NK-92 (cell line): ENCODE results near the gene EIF4H.
"Not testable (repeated sequence)": the region's sequence is repeated elsewhere in the genome, so short reads cannot be mapped to it uniquely, and the experiment has no call there.

Experiments
- DNase-seq: peaks from one replicate; lab custom pipeline; 2025; ENCODE audit not compliant: unreplicated experiment; lab: John Stamatoyannopoulos, UW

Gene EIF4H

GRCh38 chr7:74197449-74198124, 23.4 kb downstream of the EIF4H start:
- no peak for DNase-seq

GRCh38 chr7:74199551-74200355, 25.6 kb downstream of the EIF4H start:
- no peak for DNase-seq

- DNase-seq, result no peak
Observed at GRCh38 chr7:74202841-74203556, 28.8 kb downstream of the EIF4H start.

DNA sequence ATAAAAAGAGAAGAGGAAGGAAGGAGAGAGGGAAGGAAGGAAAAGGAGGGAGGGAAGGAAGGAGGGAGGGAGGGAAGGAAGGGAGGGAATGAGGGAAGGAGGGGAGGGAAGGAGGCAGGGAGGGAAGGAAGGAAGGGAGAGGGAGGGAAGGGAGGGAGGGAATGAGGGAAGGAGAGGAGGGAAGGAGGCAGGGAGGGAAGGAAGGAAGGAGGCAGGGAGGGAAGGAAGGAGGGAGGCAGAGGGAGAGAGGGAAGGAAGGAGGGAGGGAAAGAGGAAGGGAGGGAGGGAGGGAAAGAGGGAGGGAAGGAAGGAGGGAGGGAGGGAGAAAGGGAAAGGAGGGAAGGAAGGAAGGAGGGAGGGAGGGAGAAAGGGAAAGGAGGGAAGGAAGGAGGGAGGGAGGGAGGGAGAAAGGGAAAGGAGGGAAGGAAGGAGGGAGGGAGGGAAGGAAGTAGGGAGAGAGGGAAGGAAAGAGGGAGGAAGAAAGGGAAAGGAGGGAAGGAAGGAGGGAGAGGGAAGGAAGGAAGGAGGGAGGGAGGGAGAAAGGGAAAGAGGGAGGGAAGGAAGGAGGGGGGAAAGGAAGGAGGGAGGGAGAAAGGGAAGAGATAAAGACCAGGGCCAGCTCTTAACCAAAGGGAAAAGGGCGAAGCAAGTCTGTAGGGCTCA, 29.9 kb downstream of the EIF4H start:
- DNase-seq, result no peak

DNA sequence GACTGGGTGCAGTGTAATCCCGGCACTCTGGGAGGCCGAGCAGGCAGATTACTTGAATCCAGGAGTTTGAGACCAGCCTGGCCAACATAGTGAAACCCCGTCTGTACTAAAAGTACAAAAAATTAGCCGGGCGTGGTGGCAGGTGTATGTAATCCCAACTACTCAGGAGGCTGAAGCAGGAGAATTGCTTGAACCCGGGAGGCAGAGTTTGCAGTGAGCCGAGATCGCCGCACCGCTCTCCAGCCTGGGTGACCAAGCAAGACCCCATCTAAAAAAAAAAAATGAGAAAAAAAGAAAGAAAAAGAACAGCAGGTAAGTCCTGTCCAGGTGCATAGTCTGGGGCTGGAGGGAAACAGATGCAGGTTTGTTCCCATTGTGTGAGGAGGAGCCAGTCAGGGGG, 31.9 kb downstream of the EIF4H start:
- DNase-seq, result not testable (repeated sequence)

- DNase-seq, result no peak
Observed at GRCh38 chr7:74206589-74207120, 32.5 kb downstream of the EIF4H start.

GRCh38 chr7:74207586-74207985, 33.4 kb downstream of the EIF4H start:
- no peak for DNase-seq

DNA sequence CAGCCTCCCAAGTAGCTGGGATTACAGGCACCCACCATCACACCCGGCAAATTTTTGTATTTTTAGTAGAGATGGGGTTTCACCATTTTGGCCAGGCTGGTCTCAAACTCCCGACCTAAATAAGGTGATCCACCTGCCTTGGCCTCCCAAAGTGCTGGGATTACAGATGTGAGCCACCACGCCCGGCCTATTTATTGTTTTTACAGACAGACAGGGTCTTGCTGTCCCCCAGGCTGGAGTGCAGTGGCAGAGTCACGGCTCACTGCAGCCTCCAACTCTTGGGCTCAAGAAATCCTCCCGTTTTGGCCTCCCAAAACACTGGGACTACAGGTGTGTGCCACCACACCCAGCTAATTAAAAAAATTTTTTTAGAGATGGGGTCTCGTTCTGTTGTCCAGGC, 34.1 kb downstream of the EIF4H start:
- DNase-seq, result not testable (repeated sequence)

DNA sequence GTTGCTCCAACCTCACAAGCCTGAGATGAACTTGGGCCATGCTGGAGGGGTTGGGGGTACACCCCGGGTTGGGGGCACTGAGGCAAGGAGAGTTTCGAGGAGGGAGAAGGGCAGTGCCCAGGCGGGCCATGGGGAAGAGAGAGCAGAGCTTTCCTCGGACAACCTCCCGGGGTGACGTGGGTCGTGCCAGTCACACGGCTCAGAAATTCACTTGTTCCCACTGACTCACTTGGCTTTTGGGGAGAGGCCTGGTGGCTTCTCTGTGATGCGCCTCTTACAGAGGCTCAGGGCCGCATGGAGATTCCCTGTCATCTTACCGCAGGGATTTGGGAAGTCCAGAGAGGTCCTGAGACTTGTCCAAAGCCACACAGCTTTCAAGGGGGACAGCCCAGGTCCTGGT, 38.5 kb downstream of the EIF4H start:
- DNase-seq, result no peak

- no peak for DNase-seq
Observed at GRCh38 chr7:74214816-74215630, 40.9 kb downstream of the EIF4H start.

- DNase-seq, result no peak
Observed at GRCh38 chr7:74215921-74216320, 41.8 kb downstream of the EIF4H start.

DNA sequence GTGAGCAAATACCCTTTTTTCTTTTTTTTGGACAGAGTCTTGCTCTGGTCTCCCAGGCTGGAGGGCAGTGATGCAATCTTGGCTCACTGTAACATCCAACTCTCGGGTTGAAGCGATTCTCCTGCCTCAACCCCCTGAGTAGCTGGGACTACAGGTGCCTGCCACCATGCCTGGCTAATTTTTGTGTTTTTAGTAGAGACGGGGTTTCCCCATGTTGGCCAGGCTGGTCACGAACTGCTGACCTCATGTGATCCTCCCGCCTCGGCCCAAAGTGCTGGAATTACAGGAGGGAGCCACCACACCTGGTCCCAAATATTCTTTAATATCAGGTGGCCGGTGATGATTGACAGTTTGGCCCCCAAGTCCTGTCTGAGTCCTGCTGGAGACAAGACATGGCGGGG, 42.2 kb downstream of the EIF4H start:
- DNase-seq, result no peak

DNA sequence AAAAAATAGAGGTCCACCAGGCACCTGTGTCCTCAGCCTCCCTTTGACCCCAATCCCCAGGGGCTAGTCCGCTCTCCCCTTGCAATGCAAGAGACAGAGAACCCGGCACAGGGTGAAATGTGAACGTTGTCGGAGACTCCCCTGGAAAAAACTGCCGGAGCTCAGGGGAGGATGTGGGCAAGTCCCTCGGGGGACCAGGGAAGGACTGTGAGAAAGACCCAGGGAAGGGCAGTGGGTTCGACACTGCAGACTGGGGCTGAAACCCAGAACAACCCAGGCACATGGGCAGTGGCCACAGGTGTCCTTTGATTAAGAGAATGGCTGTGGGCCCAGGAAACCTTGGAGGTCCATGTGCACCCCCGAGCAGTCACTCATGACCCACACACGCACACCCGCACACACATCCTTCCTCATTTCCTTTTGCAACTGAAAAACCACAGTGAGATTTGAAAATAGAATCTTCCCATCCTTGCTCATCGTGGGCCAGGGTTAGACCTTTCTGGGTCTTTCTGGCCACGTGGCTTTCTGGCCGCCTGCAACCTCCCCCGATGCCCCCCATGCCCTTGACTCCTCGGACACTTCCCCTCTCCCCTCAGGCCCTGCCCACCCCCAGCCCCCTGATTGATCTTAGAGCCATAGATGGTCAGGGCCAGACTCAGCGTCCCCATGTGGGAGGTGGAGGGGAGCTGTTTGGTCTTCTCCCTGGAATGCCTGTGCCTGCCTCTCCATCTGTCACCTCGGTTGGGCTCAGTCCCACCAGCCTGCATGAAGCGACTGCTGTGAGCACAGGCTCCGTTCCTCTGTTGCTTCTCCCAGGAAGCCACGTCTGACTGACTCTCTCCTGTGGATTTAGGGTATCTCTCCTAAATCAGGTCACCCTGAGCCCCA, 43.5 kb downstream of the EIF4H start:
- no peak for DNase-seq

- DNase-seq, result no peak
Observed at GRCh38 chr7:74218343-74218698, 44.2 kb downstream of the EIF4H start.

- no peak for DNase-seq
Observed at GRCh38 chr7:74219416-74219815, 45.3 kb downstream of the EIF4H start.

GRCh38 chr7:74220229-74220628, 46.1 kb downstream of the EIF4H start:
- no peak for DNase-seq

DNA sequence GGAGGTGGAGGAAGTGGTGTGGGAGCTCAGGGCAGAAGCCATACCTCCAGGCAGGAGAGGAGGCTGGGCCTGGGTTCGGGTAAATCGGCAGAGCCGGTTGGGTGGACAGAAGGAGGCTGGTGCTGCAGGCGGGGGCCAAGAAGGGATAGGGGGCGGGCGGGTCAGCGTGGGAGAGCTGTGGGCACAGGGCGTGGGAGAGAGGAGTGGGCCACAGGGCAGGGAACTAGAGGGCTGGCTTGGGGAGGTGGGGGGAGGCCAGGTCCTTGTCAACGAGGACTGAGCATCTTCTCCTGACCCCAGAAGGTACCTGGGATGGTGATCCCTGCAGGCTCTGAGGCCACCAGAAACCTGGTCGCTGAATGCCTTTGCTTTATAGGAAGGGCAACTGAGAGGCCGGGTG, 47.6 kb downstream of the EIF4H start:
- no peak for DNase-seq

- no peak for DNase-seq
Observed at GRCh38 chr7:74222851-74223710, 48.9 kb downstream of the EIF4H start.
